Ascending aorta (tissue), 2 donors: Measurements from ENCODE around the gene HNRNPC. TPM values are rescaled to one million over a fixed set of nuclear protein-coding genes. Genes with fewer than 3 reads are reported as not detected.
"Not testable (repeated sequence)": the region's sequence is repeated elsewhere in the genome, so short reads cannot be mapped to it uniquely, and the experiment has no call there.

Experiments used
- DNase-seq, 2 donors: peaks; one replicate each; pipeline ENCODE4 v3.0.0-alpha.2; 2019; ENCODE audit warnings: low spot score in 2 of 2
- H3K27ac ChIP-seq, 2 donors: fragments of 200-600 bp; sonication (generic); one replicate each; pipeline ENCODE4 v1.5.1; 2016 to 2017; ENCODE audit warnings: mild to moderate bottlenecking in 1 of 2
- H3K27me3 ChIP-seq: fragments of 200-600 bp; sonication (generic); one replicate; pipeline ENCODE4 v1.5.1; 2017
- H3K36me3 ChIP-seq, 2 donors: fragments of 200-600 bp; sonication (generic); one replicate each; pipeline ENCODE4 v1.5.1; 2016
- H3K4me1 ChIP-seq, 2 donors: fragments of 200-600 bp; sonication (generic); one replicate each; pipeline ENCODE4 v1.5.1; 2016 to 2017; ENCODE audit warnings: mild to moderate bottlenecking in 1 of 2
- H3K4me3 ChIP-seq, 2 donors: fragments of 200-600 bp; sonication (generic); one replicate each; pipeline ENCODE4 v1.5.1; 2016 to 2017; ENCODE audit warnings: mild to moderate bottlenecking in 1 of 2
- H3K9me3 ChIP-seq, 2 donors: fragments of 200-600 bp; sonication (generic); one replicate each; pipeline ENCODE4 v1.5.1; 2016
- intact Hi-C: fragments of 100-400 bp; cut with DNase I; formaldehyde crosslinking; loops from one replicate; pipeline ENCODE4 v1.15.1; 2023
- total RNA-seq: library from RNA; depleted of rRNA; stranded (reverse); fragments of >200 nt; gene quantifications from one replicate; pipeline ENCODE4 v1.1.0, GENCODE V29; 2016
- TF ChIP-seq, protein P1 (sequence below), 3 experiments: fragments of 200-600 bp in 2 of 3; fragments of 450-650 bp in 1 of 3; sonication (generic) in 2 of 3; IDR thresholded peaks; one replicate each; pipeline ENCODE4 v1.5.1; 2016 to 2019; ENCODE audit warnings: antibody characterized with exemption in 3 of 3, mild to moderate bottlenecking in 1 of 3, moderate library complexity in 1 of 3

The HNRNPC gene
- total RNA-seq, 1 donor from 2014 or later: 303 TPM

GRCh38 chr14:21309238-21309636 is 40.0 kb upstream of the HNRNPC start:
- DNase-seq: no peak
- Histone ChIP-seq H3K27ac (no peak overlapping the region), H3K36me3 (no peaks in the 10 kb centered on the region), H3K4me1 (no peaks in the 10 kb centered on the region), H3K4me3 (peak overlapping the region; percentile 38 to 39), H3K27me3 (no peaks in the 10 kb centered on the region), H3K9me3 (no peaks in the 10 kb centered on the region)
- TF ChIP-seq, protein P1, sequence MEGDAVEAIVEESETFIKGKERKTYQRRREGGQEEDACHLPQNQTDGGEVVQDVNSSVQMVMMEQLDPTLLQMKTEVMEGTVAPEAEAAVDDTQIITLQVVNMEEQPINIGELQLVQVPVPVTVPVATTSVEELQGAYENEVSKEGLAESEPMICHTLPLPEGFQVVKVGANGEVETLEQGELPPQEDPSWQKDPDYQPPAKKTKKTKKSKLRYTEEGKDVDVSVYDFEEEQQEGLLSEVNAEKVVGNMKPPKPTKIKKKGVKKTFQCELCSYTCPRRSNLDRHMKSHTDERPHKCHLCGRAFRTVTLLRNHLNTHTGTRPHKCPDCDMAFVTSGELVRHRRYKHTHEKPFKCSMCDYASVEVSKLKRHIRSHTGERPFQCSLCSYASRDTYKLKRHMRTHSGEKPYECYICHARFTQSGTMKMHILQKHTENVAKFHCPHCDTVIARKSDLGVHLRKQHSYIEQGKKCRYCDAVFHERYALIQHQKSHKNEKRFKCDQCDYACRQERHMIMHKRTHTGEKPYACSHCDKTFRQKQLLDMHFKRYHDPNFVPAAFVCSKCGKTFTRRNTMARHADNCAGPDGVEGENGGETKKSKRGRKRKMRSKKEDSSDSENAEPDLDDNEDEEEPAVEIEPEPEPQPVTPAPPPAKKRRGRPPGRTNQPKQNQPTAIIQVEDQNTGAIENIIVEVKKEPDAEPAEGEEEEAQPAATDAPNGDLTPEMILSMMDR (IDR thresholded peaks at IDR 0.05): no peak
- intact Hi-C loops: no loop called here

- intact Hi-C loops: no loop called here
Measured at GRCh38 chr14:21308479-21309237, 39.4 kb upstream of the HNRNPC start.

DNA sequence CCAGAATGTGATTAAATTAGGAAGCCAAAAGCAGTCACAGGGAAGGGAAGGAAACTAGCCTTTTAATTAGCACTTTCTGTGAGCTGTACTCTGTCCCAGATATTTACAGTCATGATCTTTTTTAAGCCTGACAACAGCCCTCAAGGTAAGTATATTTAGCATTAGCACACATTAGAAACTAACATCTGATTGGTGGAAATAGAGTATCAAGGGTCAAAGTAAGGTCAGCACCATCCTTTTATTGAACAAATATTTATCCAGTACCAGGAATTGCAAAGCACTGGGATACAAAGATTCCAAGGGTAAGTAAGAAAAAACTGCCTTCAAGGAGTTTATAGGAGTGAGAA is 38.9 kb upstream of the HNRNPC start:
- Histone ChIP-seq H3K27me3 (no peaks in the 10 kb centered on the region), H3K4me3 (peak overlapping the region in 1 of 2 donors; percentile 39), H3K4me1 (no peaks in the 10 kb centered on the region), H3K36me3 (no peaks in the 10 kb centered on the region), H3K27ac (no peak overlapping the region), H3K9me3 (no peaks in the 10 kb centered on the region)
- DNase-seq: no peak
- TF ChIP-seq, protein P1 (IDR thresholded peaks at IDR 0.05): no peak
- intact Hi-C loops: no loop called here

More at GRCh38 chr14:21308479-21309237, 39.4 kb upstream of the HNRNPC start:
- no peak overlapping the region for H3K27ac ChIP-seq
- no peaks in the 10 kb centered on the region for H3K36me3 ChIP-seq
- no peaks in the 10 kb centered on the region for H3K9me3 ChIP-seq
- H3K4me1 ChIP-seq: no peaks in the 10 kb centered on the region
- peak; percentile 21 to 75 for DNase-seq
- TF ChIP-seq, protein P1 (IDR thresholded peaks at IDR 0.05): no peak
- H3K4me3 ChIP-seq: peak overlapping the region; percentile 38 to 39
- H3K27me3 ChIP-seq: no peaks in the 10 kb centered on the region

DNA sequence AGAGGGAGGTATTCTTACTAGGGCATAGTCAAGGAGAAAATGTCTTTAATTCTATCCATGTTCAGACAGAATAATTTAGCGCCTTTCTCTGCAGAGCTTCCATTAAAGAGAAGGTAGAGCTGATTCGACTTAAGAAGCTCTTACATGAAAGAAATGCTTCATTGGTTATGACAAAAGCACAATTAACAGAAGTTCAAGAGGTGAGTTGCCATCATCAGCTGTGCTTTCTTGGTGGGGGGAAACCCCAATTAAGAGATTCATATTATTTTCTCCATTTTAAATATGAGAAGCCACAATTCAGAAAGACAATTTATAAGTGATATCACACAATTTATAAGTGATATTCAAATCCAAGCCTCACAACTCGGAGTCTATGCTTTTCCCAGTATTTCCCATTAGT is 38.4 kb upstream of the HNRNPC start:
- Histone ChIP-seq H3K27ac (no peak overlapping the region), H3K9me3 (no peaks in the 10 kb centered on the region), H3K4me3 (no peak overlapping the region), H3K36me3 (no peaks in the 10 kb centered on the region), H3K27me3 (no peaks in the 10 kb centered on the region), H3K4me1 (no peaks in the 10 kb centered on the region)
- intact Hi-C loops: no loop called here
- TF ChIP-seq, protein P1 (IDR thresholded peaks at IDR 0.05): no peak
- DNase-seq: no peak

DNA sequence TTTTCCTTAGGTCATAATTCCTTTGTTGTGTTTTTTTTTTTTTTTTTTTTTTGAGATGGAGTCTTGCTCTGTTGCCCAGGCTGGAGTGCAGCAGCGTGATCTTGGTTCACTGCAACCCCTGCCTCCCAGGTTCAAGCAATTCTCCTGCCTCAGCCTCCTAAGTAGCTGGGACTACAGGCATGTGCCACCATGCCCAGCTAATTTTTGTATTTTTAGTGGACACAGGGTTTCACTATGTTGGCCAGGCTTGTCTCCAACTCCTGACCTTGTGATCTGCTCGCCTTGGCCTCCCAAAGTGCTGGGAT is 33.5 kb upstream of the HNRNPC start:
- H3K27ac ChIP-seq, H3K36me3 ChIP-seq, H3K27me3 ChIP-seq, DNase-seq, H3K4me3 ChIP-seq, H3K9me3 ChIP-seq, intact Hi-C loops, H3K4me1 ChIP-seq: not testable (repeated sequence)

- H3K4me3 ChIP-seq: no peak overlapping the region
- H3K4me1 ChIP-seq: peaks cover 0 to 3% of the 10 kb centered on the region in 2 donors
- intact Hi-C loops: no loop called here
Measured at GRCh38 chr14:21302013-21302835, 33.0 kb upstream of the HNRNPC start.

More at GRCh38 chr14:21302013-21302835, 33.0 kb upstream of the HNRNPC start:
- no peaks in the 10 kb centered on the region for H3K9me3 ChIP-seq
- no peak overlapping the region for H3K27ac ChIP-seq
- H3K36me3 ChIP-seq: no peaks in the 10 kb centered on the region
- TF ChIP-seq, protein P1 (IDR thresholded peaks at IDR 0.05): no peak
- DNase-seq: no peak
- no peaks in the 10 kb centered on the region for H3K27me3 ChIP-seq
